Amniotic epithelial cell (primary cell): ENCODE results near the gene HPS1.

Source experiments
- DNase-seq: peaks from one replicate; pipeline ENCODE4 v3.0.0-alpha.2; 2010; ENCODE audit warnings: low read depth

Gene HPS1

DNA sequence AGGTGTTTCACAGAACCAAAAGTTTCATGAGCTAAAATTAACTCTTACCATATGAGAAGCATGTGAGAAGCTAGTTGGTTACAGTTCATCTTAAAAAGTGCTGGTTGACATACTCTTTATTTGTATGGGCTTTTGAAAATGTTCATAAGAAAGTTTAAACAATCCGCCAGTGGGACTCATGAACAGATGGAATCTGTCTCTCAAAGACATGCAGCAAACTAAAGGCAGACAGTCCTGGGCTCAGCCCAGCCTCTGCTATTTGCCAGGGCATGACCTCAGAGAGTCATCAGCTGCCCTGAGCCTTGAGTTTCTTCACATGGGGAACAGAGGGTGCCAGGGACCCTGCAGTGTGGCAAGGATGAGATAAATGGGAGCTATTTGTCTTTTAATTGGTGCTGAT lies 35.0 kb downstream of the HPS1 start:
- DNase-seq, result no peak

DNA sequence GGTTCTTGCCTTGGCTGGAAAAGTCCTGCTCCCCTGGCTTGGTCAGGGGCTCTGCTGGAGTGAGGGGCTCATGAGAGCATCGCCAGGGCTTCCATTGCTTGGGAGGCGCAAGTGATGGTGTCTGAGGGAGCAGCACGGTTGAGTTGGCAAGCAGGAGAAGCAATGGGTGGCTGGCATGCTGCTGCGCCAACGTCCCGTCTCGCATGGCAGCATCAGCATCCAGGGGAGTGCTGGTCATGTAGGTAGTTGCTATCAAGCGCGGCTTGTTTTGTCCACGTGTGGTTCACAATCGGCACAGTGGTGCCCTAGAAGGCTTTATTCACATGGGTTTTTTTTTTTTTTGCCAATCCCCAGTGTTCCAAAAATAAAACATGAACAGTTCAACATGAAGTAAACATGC lies 35.6 kb downstream of the HPS1 start:
- no peak for DNase-seq

DNA sequence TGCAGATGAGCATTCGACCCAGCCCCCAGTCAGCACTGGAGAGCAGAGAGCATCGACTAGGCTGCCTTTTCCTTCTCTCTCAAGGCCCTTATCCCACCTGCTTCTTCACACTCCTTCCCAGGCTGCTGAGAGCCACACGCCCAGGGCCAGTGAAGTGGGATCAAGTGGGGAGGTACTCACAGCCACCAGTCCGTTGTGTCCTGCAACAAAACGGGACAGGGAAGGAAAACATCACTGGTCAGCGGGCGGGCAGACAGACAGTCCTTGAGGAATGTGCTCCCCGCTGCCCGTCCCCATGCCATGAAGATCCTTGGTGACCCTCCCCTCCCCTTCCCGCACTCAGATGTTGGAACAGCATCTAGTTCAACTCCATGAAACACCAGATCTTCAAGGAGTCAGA lies 36.0 kb downstream of the HPS1 start:
- DNase-seq, result no peak

DNA sequence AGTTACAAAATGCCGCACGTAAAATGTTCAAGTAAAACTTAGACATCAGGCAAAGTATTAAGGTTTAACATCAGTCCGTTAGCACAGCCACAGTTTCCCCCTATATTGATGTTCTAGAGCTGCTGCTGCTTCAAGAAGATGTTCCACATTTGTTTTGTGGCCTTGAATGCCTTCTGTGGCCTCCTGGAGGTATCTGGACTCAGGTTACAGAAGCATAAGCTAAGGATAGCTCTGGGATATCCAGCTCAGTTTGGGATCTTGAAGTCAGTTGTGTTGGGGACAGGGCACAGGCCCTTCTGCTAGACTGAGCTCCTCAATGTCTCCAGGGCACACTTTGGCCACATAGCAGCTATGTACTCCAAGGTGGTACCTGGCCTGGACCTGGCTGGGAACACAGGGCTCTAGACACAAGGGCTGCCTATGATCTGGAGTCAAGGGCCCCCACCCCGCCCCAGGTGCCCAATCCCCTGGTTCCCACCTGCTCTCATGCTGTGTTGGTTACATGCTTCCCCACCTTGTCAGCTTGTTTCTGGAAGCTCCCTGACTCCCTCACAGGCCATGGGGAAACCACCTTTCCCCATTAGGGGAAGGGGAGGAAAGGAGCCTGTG lies 36.5 kb downstream of the HPS1 start:
- no peak for DNase-seq

DNA sequence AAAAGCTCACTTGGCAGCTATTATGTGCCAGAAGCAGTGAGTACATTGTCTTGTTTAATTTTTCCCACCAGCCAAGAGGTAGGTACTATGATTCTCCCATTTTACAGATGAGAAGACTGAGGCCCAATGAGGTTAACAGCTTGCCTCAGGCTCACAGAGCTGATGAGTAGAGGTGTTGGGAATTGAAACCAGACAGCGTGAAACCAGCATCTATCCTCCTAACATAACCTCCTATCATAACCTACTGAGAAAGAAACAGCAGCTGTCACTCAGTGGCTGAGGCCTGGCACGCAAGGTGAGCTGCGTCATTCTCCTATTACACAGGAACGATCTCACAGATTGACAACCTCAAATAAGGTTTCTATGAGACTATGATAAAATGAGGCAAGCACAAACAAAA lies 37.9 kb downstream of the HPS1 start:
- no peak for DNase-seq

DNA sequence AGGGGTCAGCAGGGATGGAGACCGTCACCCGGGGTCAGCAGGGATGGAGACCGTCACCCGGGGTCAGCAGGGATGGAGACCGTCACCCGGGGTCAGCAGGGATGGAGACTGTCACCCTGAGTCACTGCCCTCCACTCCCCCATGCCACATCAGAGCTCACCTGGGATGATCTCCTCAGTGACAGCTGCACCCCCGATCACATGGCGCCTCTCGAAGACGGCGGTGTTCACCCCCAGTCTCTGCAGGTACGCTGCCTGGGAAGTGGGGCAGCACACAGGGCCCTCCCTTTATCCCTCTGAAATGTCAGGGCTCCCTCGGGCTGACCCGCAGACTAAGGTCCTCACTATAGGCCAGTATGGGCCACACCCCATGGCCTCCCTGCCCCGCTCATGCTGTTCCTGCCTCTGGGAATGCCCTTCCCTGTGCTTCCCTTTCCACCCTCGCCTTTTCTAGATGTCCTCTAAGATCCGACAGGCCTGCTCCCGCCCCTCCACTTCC lies 38.9 kb downstream of the HPS1 start:
- DNase-seq, result no peak

DNA sequence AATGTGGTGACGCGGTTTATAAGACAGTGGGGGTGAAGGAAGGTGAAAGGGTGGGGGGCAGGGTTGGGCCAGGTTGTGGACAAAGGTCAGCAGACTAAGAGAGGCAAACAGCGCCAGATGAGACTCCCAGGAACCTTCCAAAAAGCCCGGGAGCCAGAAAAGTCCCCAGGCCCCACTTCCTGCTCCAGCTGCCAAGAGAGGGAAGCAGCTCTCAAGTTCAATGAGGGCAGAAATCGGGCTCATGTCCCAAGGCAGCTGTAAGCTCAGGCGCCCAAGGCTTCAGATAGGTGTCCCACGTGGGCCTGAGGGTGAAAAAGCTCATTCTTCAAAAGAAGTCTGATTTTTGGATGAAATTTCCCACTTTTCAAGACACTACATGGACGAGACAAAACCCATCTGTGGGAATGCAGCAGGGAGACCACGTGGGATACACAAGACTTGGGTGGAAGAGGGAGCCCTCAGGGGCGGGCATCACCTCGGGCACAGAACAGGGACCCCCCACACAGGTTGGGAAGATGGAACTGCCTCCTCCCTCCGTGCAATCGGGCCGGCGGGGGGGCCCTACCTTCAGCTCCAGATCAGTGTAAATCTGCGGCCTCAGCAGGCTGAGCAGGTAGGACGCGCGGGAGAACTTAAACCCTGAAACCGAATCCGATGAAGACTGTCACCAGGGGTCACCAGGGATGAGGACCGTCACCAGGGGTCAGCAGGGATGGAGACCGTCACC lies 39.6 kb downstream of the HPS1 start:
- DNase-seq, result no peak

DNA sequence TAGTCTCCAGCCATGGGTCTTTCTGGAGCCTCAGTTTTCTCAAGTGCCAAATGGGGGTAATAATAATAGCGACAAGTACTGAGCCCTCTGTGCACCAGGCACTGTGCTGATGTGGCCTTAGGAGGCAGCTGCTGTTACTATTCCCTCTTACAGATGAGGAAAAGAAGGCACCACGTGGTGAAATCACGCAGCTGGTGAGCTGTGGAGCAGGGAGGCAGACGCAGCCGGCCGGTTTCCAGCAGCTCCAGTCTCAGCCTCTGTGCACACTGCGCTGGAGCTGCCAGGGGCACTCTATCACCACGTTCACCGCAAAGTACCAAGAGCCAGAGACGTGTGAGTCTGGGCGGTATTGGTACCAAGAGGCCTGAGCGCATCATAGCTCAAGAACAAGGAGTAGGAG lies 41.3 kb downstream of the HPS1 start:
- DNase-seq, result no peak

DNA sequence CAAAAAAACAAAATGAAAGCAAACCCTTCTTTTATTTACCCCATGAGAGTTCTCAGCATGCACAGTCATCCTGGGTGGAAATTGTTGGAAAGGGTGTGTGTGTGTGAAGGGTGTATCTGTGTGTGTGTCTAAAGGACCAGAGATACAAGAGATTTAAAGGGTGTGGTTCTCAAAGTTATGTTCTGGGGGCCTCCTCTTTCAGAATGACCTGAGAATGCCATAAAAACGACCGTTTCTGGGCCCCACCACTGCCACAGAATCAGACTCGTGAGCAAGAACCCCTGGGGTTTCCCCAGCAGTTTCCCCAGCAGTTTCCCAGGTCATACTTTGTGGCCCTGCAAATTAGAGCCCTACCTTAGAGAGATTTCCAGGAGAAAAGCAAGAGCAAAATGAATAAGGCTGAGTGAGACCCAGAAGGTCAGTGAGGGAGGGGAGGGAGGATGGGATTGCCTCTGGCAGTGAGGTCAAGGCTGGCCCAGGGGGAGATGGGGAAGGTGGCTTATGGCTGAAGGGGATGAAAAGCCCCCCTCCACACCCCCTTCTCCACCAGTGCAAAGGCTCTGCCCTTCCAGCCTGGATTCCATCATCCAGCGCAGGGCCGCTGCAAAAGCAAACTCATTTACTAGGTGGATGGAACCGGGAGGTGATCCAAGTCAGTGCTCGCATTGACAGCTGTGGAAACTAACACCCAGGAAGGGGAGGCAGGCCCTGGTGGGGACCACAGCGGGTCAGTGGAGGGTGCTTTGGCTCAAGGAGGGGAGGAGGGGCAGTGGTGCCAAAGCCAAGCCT lies 42.0 kb downstream of the HPS1 start:
- peak; percentile 38 for DNase-seq

DNA sequence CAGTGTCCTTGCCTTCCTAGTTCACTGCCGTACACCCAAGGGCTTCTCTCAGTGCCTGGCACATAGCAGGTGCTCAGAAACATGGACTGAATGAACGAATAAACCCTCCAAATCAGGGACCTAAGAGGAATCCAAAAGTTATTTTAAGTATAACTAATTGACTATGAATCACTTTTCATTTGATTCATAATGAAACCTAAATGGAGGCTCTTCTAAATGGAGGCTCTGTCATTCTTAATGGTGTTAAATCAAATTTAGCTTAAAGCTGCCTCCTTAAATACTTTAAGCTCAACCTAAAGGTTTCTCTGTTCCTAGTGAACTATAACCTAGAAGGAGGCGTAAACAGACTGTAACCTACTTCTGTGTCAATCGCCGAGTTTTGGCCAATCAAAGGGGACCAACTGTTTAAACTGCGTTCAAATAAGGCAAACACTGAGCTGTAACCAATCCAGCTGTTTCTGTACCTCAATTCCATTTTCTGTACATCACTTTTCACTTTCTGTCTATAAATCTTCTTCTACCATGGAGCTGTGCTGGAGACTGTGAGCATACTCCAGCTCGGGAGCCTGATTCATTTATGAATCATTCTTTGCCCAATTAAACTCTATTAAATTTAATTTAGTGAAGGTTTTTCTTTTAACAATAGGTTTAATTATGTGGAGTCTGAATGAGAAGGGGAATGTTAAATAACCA lies 42.8 kb downstream of the HPS1 start:
- peak; percentile 42 for DNase-seq

DNA sequence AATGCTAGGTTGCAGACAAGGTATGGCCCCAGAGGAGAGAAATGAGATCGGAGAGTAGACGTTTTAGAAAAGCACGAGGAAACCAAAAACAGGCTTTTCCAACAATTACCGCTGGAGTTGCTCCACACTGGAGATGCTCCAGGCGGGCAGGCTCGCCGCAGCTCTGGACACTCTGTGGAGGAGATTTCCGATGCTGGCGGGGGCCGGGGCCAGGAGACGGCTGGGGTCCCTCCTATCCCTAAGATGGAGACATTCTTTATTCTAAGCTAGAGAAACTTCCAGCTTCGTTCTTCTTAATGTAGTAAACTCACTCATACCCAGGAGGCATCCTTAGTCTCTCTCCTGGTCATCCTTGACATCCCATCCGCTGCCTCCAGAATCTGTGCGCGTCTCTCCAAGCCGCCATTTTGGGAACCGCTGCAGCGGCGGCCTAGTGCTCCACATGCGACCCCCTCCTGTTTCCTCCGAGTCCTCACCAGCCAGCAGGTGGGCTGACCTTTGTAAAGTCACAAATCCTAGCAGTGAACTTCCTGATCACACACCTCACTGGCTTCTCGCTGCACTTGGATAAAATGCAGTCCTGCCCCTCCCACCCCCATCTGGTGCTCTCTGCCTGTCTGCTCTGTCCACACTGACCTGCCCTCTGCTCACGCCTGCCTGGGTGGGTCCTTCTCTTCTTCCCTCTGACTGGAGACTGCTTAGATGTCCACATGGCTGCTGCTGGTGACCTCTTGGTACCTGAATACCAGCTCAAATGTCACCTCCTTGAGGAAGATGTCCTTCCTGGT lies 43.6 kb downstream of the HPS1 start:
- DNase-seq, result no peak

DNA sequence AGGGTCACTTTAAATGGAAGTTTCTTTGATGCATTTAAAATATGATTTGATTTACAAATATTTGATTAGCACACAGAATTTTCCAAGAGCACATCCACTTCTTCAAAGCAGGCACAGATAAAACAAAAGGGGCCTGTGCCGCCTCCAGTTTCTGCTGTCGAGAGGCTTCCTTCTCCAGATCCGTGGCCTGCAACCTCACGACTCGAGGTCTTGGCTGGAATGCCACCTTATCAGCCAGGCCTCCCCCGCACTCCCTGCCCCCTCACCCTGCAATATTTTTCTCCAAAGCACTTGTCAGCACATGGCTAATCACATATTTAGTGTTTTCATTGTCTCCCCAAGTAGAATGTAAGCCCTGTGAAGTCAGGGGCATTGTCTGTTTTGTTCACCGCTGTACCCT lies 44.3 kb downstream of the HPS1 start:
- peak; percentile 70 for DNase-seq

DNA sequence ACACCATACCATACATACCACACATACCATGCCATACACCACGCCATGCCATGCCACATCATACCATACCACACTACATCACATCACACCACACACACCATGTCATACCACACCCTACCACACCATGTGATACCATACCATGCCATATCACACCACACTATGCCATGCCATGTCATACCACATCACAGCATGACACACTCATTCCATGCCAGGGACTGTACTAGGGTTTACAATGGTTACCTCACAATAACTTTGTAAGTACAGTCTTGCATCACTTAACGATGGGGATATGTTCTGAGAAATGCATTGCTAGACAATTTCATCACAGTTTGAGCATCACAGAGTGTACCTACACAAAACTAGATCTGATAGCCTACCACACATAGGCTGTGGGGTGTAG lies 46.3 kb downstream of the HPS1 start:
- DNase-seq, result peak; percentile 88

DNA sequence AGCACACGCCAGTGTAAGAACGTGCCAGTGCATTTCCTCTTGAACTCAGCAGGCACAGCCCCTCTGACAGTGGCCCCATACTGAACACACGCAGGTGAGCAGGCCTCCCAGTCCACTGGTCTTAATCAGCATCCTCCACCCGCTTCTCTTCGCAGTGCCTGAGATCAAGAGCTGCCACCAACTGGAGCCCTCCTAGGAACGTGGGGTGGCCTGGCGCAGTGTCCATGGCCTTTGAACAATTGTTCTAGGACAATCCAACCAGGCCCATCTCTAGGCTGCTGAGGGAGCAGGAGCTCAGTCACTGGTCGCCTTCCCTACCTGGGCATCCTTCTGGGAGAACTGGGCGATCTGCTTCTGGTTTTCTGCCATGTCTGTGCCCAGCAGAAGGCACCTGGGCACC lies 47.0 kb downstream of the HPS1 start:
- no peak for DNase-seq

DNA sequence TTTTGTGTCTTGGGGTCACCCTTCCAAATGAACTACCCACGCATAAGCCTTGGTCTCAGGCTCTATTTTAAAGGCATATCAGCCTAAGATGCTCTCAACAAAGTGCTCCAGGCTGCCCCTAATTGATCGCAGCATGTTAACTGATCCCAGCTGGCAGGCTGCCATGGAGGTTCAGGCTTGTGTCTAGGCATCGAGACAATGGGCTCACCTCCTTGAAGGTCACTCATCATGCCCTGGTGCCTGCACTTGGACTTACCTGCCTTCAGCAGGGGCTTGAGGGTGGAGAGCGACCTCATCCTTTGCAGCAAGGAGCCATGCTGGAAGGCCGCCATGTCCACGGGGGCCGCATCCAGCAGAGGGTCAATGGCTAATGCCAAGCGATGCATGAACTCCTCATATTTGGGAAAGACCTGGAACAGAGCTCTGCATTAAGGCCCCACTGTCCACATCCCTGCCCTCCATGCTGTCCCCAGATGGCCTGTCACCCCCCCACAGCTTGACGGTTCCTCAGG lies 49.6 kb downstream of the HPS1 start:
- no peak for DNase-seq

DNA sequence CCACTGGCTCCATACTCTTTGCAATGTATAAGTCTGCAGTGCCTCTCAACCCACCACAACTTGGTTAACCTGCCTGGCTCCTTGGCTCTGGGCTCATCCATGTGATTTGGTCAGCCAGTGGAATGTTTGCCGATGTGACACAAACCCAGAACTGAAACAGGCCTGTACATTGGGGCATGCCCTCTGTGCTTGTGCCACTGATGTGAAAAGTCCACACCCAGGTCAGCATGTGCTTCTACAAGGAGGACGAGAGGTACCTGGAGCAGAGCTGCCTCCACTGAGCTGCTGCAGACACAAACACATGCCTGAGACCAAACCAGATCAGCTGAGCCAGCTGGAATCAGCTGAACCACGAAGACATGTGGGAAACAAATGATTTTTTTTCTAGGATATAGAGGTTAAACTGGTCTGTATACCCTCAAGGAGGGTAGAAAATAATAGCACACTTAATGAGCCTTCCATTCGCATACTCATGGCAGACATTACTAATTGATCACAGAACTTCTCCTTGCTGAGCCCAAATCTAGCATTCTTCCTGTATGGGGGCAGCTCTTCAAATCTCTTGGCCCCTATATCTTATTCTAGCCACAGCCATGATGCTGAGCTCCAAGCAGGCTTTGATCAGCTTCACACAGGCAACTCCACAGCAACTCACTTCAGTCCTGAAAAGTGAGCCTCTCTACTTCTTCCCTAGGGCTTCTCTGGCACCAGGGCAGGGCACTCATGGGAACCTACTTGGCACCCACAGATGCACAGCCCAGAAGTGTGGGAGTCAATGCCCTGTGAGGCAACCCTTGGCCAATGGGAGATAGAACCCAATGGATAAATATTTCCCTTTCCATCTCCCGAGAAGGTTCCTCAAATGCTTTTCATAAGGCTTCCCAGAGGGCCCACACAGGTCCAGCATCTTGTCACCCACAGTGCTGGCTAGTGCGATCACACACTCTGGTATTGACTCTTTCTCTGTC lies 50.4 kb downstream of the HPS1 start:
- no peak for DNase-seq

DNA sequence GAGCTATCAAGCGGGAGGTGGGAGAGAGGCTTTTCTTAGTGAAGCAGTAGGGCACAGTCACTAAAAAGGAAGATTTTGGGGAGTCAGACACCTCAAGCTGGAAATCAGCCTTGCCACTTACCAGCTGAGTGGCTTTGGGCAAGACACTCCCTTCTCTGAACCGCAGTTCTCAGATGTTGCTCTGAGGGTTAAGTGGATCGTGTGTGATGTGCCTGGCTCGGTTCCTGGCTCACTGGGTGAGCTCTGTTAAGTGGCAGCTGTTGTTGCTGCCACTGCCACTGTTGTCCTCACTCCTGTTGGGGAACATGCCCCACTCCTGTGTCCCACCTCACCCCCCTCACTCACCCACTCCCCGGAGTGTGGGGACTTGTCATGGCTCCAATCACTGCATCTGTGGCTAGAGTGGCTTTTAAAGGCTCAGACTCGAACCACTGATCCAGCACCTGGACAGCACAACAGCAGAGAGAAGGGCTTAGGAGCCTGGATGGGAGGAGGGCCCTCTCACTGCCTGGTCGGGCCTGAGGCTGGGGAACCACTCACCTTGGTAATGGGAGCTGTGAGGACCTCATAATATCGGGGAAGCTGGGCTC lies 51.8 kb downstream of the HPS1 start:
- DNase-seq, result no peak

DNA sequence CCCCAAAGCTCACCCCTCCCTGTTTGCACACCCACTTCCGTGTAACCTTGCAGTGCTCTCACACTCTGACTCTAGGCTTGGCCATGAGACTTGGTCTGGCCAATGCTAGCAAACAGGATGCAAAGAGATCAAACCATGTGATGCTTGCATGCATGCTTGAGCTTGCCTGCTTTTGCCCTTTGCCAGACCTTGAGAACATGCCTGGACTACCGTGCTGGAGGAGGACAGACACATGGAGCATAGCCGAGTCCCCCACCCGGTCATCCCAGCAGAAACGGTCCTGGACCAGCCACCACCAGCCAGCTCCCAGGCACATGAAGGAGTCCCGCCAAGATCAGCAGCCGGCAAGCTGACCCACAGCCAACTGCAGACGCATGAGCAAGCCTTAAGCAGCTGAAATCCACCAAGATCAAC lies 55.1 kb downstream of the HPS1 start:
- DNase-seq, result no peak

DNA sequence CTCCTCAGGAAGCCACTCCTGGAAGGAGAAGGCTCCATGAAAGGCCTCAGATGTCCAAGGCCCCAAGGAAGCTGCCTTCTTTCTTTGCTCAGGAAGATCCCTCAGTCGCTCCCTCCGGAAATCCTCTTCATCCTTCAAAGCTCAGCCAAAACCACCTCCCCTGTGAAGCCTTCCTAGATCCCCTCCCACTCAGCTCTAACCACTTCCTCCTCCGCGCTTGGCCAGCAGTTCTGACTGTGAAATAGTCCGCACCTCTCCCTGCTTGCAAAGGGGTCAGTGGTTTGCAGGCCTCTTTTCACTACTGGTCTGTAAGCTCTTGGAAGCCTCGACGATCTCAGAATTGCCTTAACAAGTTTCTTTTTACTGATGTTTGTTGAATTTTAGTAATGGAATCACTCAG lies 55.7 kb downstream of the HPS1 start:
- no peak for DNase-seq

DNA sequence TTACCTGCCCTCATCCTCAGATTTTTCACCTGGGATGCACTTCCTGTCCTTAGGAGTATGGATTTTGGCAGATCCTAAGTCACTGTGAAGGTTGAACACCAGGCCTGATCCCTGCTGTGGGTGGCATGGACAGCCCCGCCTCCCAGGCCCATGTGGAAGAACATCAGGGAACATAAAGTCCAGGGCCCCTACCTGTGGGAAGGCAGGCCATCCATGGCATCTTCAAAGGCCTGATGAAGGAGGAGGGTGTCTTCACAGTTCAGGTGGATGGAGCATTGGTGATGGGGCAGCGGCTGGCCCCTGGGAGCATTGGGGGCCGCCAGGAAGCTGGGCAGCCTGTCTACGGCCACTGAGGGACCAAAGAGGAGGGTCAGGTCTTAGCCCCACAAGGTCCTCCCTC lies 56.3 kb downstream of the HPS1 start:
- DNase-seq, result no peak
